H9 (cell line): ENCODE measurements around the gene CLDN18. TPM values are rescaled to one million over a fixed set of nuclear protein-coding genes. Genes with fewer than 3 reads are reported as not detected.

Experiments
- DNase-seq: peaks from one replicate; pipeline ENCODE4 v3.0.0-alpha.2; 2017
- H2AFZ ChIP-seq: one replicate; pipeline ENCODE4 v1.6.1; 2013; ENCODE audit warnings: mild to moderate bottlenecking, low read length, control low read depth, moderate library complexity
- H2AK5ac ChIP-seq: 2 replicates; pipeline ENCODE4 v1.6.1; 2013; ENCODE audit warnings: low read length, control low read depth, mixed read lengths; ENCODE audit not compliant: insufficient read length
- H2BK120ac ChIP-seq: one replicate; pipeline ENCODE4 v1.6.1; 2013; ENCODE audit warnings: low read depth, mild to moderate bottlenecking, low read length, control low read depth, inconsistent platforms; ENCODE audit not compliant: poor library complexity, severe bottlenecking
- H2BK12ac ChIP-seq: 2 replicates; pipeline ENCODE4 v1.6.1; 2013; ENCODE audit warnings: low read length, control low read depth, mixed read lengths, low read depth; ENCODE audit not compliant: insufficient read length
- H2BK15ac ChIP-seq: 2 replicates; pipeline ENCODE4 v1.6.1; 2013; ENCODE audit warnings: low read depth, low read length, control low read depth
- H2BK20ac ChIP-seq: one replicate; pipeline ENCODE4 v1.6.1; 2013; ENCODE audit warnings: low read depth, mild to moderate bottlenecking, low read length, control low read depth, inconsistent platforms; ENCODE audit not compliant: poor library complexity, severe bottlenecking
- H2BK5ac ChIP-seq: 2 replicates; pipeline ENCODE4 v1.6.1; 2013; ENCODE audit warnings: low read length, control low read depth, mixed read lengths; ENCODE audit not compliant: insufficient read length
- H3K14ac ChIP-seq: 2 replicates; pipeline ENCODE4 v1.6.1; 2013; ENCODE audit warnings: low read length, control low read depth; ENCODE audit not compliant: insufficient read depth
- H3K18ac ChIP-seq: 2 replicates; pipeline ENCODE4 v1.6.1; 2013; ENCODE audit warnings: low read depth, mild to moderate bottlenecking, mixed read lengths, low read length, control low read depth; ENCODE audit not compliant: insufficient read length
- H3K23ac ChIP-seq: 2 replicates; pipeline ENCODE4 v1.6.1; 2013; ENCODE audit warnings: low read length, control low read depth, mixed read lengths, low read depth; ENCODE audit not compliant: insufficient read length
- H3K23me2 ChIP-seq: 2 replicates; pipeline ENCODE4 v1.6.1; 2013; ENCODE audit warnings: low read depth, mild to moderate bottlenecking, mixed read lengths, low read length, control low read depth; ENCODE audit not compliant: insufficient read length, poor library complexity, severe bottlenecking
- H3K27ac ChIP-seq: 2 replicates; pipeline ENCODE4 v1.5.1; 2013; ENCODE audit warnings: low read length, control low read depth, mixed read lengths, low read depth; ENCODE audit not compliant: insufficient read length
- H3K27me3 ChIP-seq: 2 replicates; pipeline ENCODE4 v1.6.1; 2013; ENCODE audit warnings: low read length, control low read depth, inconsistent platforms; ENCODE audit not compliant: insufficient read depth
- H3K4ac ChIP-seq: 2 replicates; pipeline ENCODE4 v1.6.1; 2013; ENCODE audit warnings: low read depth, mild to moderate bottlenecking, control low read depth, inconsistent platforms, low read length, moderate library complexity
- H3K4me1 ChIP-seq: 2 replicates; pipeline ENCODE4 v1.6.1; 2013; ENCODE audit warnings: low read length, control low read depth, inconsistent platforms; ENCODE audit not compliant: insufficient read depth
- H3K4me2 ChIP-seq: 2 replicates; pipeline ENCODE4 v1.6.1; 2013; ENCODE audit warnings: low read length, control low read depth, mixed read lengths; ENCODE audit not compliant: insufficient read length, insufficient read depth
- H3K56ac ChIP-seq: 2 replicates; pipeline ENCODE4 v1.6.1; 2013; ENCODE audit warnings: low read depth, mild to moderate bottlenecking, mixed read lengths, low read length, control low read depth; ENCODE audit not compliant: insufficient read length
- H3K79me1 ChIP-seq: 2 replicates; pipeline ENCODE4 v1.6.1; 2013; ENCODE audit warnings: low read depth, mild to moderate bottlenecking, moderate library complexity, low read length, control low read depth, inconsistent platforms; ENCODE audit not compliant: insufficient read depth, poor library complexity, severe bottlenecking
- H3K79me2 ChIP-seq: 2 replicates; pipeline ENCODE4 v1.6.1; 2013; ENCODE audit warnings: low read length, control low read depth, inconsistent platforms; ENCODE audit not compliant: insufficient read depth
- H3K9ac ChIP-seq: 2 replicates; pipeline ENCODE4 v1.6.1; 2013; ENCODE audit warnings: low read length, control low read depth, mixed read lengths; ENCODE audit not compliant: insufficient read length; ENCODE audit errors: extremely low read depth
- H3K9me3 ChIP-seq: one replicate; pipeline ENCODE4 v1.6.1; 2013; ENCODE audit warnings: low read depth, low read length, inconsistent platforms; ENCODE audit not compliant: control insufficient read depth
- H3T11ph ChIP-seq: one replicate; pipeline ENCODE4 v1.6.1; 2013; ENCODE audit warnings: mild to moderate bottlenecking, low read length, control low read depth, inconsistent platforms
- H4K20me1 ChIP-seq: one replicate; pipeline ENCODE4 v1.6.1; 2013; ENCODE audit not compliant: control insufficient read depth, insufficient read length, insufficient read depth
- H4K5ac ChIP-seq: 2 replicates; pipeline ENCODE4 v1.6.1; 2013; ENCODE audit warnings: low read depth, mild to moderate bottlenecking, mixed read lengths, low read length, control low read depth; ENCODE audit not compliant: insufficient read length
- H4K8ac ChIP-seq: replicated peaks from 2 replicates; pipeline ENCODE4 v1.6.1; 2013; ENCODE audit warnings: low read length, control low read depth, mixed read lengths, low read depth; ENCODE audit not compliant: insufficient read length
- H4K91ac ChIP-seq: 2 replicates; pipeline ENCODE4 v1.6.1; 2013; ENCODE audit warnings: low read depth, mild to moderate bottlenecking, moderate library complexity, mixed read lengths, low read length, control low read depth; ENCODE audit not compliant: insufficient read length
- H3K27ac Mint-ChIP-seq, 3 experiments: 2 replicates in 2 of 3; 3 replicates in 1 of 3; pipeline ENCODE4 v1.8.0; 2020 to 2021; ENCODE audit warnings: mixed read lengths in 3 of 3, mild to moderate bottlenecking in 1 of 3, moderate library complexity in 1 of 3
- H3K27me3 Mint-ChIP-seq: 2 replicates; pipeline ENCODE4 v1.8.0; 2021; ENCODE audit warnings: low read depth, mild to moderate bottlenecking, moderate library complexity, mixed read lengths
- H3K36me3 Mint-ChIP-seq, 3 experiments: 2 replicates in 2 of 3; 3 replicates in 1 of 3; pipeline ENCODE4 v1.8.0; 2020 to 2021; ENCODE audit warnings: low read depth in 3 of 3, mixed read lengths in 3 of 3; ENCODE audit not compliant: insufficient read depth in 1 of 3
- H3K4me1 Mint-ChIP-seq, 2 experiments: 2 replicates each; pipeline ENCODE4 v1.8.0; 2020; ENCODE audit warnings: mixed read lengths in 2 of 2
- H3K4me3 Mint-ChIP-seq, 2 experiments: 2 replicates in 1 of 2; 3 replicates in 1 of 2; pipeline ENCODE4 v1.8.0; 2020 to 2021; ENCODE audit warnings: mild to moderate bottlenecking in 2 of 2, mixed read lengths in 2 of 2, moderate library complexity in 1 of 2
- H3K9me3 Mint-ChIP-seq, 2 experiments: 2 replicates in 1 of 2; 3 replicates in 1 of 2; pipeline ENCODE4 v1.8.0; 2020; ENCODE audit warnings: mild to moderate bottlenecking in 2 of 2, mixed read lengths in 2 of 2, moderate library complexity in 1 of 2
- CTCF ChIP-seq: fragments of 200-600 bp; sonication (generic); conservative IDR thresholded peaks from 3 replicates; pipeline ENCODE4 v1.8.0; 2021; ENCODE audit warnings: antibody characterized with exemption, mild to moderate bottlenecking
- WGBS: extraction: QIAGEN DNeasy Blood & Tissue Kit; methylation state at CpG from one replicate; pipeline ENCODE4 v1.1.7; 2013; ENCODE audit warnings: missing lambda C conversion rate, low lambda C conversion rate, mixed read lengths; ENCODE audit not compliant: insufficient read length; ENCODE audit errors: extremely low coverage; 5-methylcytosine and 5-hydroxymethylcytosine counted together
- total RNA-seq: library from RNA; stranded (reverse); gene quantifications from 2 replicates; pipeline ENCODE4 v1.2.1, GENCODE V29; 2021

CLDN18 gene
- total RNA-seq, 1 experiment from 2014 or later, result not detected

DNA sequence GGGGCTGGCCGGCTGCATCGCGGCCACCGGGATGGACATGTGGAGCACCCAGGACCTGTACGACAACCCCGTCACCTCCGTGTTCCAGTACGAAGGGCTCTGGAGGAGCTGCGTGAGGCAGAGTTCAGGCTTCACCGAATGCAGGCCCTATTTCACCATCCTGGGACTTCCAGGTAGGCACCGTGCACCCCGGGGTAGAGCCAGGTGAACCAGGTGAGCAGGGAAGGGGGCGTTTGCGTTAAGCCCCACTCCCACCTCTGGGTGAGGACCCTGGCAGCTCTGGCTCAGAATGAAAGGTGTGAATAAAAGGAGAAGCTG is 267 bp downstream of the CLDN18 start:
- H4K8ac ChIP-seq, result no peak overlapping the region
- no peak overlapping the region for H3K56ac ChIP-seq
- H3K79me1 ChIP-seq, result no peaks in the 10 kb centered on the region
- H3K23me2 ChIP-seq, result no peaks in the 10 kb centered on the region
- no peak overlapping the region for H2BK20ac ChIP-seq
- DNase-seq, result no peak
- no peaks in the 10 kb centered on the region for H3K79me2 ChIP-seq
- no peaks in the 10 kb centered on the region; a peak in 1 of 7 replicates for H3K36me3 Mint-ChIP-seq
- H3K14ac ChIP-seq, result no peak overlapping the region; the same call in 1 of the 2 replicates
- H4K20me1 ChIP-seq, result no peaks in the 10 kb centered on the region
- no peak overlapping the region for H3K27ac ChIP-seq
- H3K4me1 Mint-ChIP-seq, result no peaks in the 10 kb centered on the region
- no CpG with 5 or more reads among the region's 14 CpGs for WGBS
- no peak overlapping the region for H2AK5ac ChIP-seq
- no peak for TF ChIP-seq CTCF
- H3K9me3 Mint-ChIP-seq, result no peaks in the 10 kb centered on the region; a peak in 1 of 5 replicates
- H4K91ac ChIP-seq, result no peak overlapping the region
- H3K27me3 Mint-ChIP-seq, result no peaks in the 10 kb centered on the region; the same call in 1 of the 2 replicates
- no peak overlapping the region for H2AFZ ChIP-seq
- H3K4me3 Mint-ChIP-seq, result no peak overlapping the region
- no peak overlapping the region for H3K27ac Mint-ChIP-seq
- H2BK15ac ChIP-seq, result no peak overlapping the region
- H3K23ac ChIP-seq, result no peak overlapping the region
- H2BK5ac ChIP-seq, result no peak overlapping the region
- no peaks in the 10 kb centered on the region; the same call in 1 of the 2 replicates for H3K27me3 ChIP-seq
- H2BK120ac ChIP-seq, result no peak overlapping the region
- no peak overlapping the region for H3K18ac ChIP-seq
- H2BK12ac ChIP-seq, result no peak overlapping the region
- no peaks in the 10 kb centered on the region for H3K9me3 ChIP-seq
- H4K5ac ChIP-seq, result no peak overlapping the region
- H3T11ph ChIP-seq, result no peak overlapping the region
- H3K9ac ChIP-seq, result no peak overlapping the region
- no peak overlapping the region for H3K4ac ChIP-seq
- no peaks in the 10 kb centered on the region for H3K4me1 ChIP-seq
- H3K4me2 ChIP-seq, result no peak overlapping the region
